HG03196 (cell line): ENCODE results near the gene PURB.
"Not testable (repeated sequence)": the region's sequence is repeated elsewhere in the genome, so short reads cannot be mapped to it uniquely, and the experiment has no call there.

Source experiments
- ATAC-seq: cut with Tn5 transposase; IDR thresholded peaks from one replicate; pipeline ENCODE4 v1.9.1; 2021; ENCODE audit not compliant: unreplicated experiment

The PURB gene

DNA sequence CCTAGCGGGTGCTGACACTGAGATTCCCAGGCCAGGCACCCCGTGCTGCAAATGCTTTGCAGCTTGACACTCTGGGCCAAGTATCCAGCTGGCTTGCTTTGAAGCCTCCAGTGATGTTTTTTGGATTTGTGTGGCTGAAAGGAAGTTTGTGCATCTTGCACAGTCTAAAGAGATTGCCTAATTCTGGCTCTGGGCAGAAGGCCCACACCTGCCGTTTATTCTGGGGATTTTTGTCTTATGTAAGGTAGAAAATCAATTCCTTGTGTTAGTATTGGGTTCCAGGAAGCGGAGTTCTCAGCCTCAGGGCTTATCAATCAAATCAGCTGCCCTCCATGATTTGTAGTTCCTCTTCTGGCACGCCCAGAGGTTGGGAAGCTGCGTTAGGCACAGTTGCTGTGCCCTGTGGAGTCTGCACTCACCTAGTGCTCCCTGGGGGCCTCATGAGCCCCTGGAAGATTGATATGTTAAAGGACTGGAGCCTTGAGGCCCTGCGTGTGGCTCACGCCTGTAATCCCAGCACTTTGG, 8.4 kb upstream of the PURB start:
- no peak for ATAC-seq

DNA sequence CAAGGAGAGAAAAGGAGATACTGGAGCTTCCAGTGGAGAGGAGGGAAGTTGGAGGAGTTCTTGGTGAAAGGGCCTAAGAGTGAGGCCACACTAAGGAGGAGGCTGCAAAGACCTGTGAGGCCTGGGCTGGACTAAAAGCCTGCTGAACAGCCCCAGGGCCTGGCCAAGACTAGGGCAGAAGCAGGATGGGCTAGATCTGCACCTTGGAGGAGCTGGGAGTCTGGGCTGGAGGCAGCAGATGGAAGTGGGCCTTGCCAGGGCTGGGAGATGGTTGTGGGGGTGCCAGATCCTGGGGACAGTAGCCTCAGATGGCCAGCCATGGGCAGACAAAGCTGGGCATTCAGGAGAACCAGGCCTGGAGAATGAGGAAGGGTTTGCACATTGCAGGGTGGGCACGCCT, 6.5 kb upstream of the PURB start:
- no peak for ATAC-seq

DNA sequence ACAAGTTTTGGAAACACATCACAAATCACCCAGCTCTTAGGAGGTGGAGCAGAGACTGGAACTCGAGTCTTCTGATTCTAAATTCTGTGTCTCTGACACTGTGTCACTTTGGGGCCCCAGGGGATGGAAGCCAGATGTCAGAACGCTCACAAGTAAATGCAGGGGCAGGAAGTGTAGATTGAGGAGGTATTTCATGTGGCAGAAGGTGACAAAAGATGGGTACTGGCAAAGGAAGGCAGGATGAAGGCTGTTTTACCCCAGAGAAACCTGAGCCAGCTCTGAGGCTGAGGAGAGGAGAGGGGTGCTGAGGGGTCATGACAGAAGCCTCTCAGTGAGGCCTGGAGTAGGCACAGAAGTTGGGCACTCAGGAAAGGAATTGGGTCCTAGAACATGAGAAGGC, 6.0 kb upstream of the PURB start:
- no peak for ATAC-seq

DNA sequence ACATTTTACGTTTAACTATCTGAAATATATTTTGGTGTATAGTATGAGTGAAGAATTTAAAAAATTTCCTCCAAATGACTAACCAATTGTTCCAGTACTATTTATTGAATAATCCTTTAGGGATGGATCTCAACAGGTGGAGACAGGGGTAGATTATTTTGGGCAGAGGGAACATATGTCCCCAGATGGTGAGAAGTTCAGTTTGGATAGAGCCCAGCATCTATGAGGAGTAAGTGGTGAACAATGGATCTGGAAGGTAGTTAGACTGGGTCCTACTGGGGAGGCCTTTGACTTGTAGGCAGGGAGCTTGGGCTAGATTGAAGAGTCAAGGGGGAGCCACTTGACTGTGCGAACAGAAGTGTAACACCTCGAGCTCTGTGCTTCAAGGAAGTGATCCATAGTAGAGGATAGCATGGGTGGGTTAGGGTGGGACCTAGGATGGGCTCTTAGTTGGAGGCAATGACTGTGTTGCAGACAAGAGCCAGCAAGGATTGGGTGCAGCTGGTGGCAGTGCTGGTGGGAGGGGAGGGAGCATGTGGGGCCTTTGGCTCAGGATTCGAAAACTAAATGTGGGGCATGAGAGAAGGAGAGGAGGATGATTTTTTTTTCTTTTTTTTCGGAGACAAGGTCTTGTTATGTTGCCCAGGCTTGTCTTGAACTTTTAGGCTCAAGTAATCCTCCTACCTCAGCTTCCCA, 3.9 kb upstream of the PURB start:
- no peak for ATAC-seq

DNA sequence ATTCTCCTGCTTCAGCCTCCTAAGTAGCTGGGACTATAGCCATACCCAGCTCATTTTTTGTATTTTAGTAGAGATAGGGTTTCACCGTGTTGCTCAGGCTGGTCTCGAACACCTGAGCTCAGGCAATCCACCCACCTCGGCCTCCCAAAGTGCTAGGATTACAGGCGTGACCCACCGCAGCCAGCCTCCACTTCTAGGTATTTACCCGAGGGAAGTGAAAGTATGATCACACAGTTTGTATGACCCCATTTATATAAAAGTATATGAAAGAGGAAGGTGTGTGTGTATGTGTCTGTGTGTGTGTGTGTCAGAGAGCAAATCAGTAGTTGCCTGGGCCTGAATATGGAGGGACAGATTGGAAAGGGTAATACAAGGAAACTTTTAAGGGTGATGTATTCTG, 2.0 kb upstream of the PURB start:
- ATAC-seq = no peak

DNA sequence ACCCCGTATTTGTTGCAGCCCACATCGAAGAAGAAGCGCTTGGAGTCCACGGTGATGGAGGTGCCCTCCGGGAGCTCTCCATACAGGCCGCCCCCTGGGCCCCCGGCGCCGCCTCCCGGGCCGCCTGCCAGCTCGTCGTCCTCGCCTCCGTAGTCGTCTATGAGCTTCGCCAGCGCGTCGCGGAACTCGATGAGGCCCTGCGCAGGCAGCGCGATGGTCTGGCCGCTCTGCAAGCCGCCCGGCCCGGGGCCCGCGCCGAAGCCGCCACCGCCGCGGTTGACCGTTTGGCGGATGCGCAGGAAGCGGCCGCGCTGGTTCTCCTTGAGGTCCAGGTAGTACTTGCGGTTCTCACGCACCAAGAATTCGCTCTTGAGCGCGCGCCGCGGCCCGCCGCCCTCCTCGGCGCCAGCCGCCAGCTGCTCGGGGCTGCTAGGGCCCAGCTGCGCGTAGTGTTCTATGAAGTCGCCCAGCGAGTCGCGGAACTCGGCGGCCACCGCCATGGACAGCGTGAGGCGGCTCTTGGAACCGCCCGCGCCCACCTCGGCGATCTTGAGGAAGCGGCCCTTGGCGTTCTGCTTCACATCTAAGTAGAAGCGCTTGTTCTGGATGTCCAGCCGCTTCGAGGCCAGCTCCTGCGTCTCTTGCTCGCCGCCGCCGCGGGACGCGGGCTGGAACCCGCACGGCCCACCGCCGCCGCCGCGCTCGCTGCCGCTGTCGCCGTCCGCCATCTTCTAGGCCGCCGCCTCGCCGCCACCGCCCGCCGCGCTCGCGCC, 523 bp downstream of the PURB start:
- ATAC-seq = peak; percentile 12

DNA sequence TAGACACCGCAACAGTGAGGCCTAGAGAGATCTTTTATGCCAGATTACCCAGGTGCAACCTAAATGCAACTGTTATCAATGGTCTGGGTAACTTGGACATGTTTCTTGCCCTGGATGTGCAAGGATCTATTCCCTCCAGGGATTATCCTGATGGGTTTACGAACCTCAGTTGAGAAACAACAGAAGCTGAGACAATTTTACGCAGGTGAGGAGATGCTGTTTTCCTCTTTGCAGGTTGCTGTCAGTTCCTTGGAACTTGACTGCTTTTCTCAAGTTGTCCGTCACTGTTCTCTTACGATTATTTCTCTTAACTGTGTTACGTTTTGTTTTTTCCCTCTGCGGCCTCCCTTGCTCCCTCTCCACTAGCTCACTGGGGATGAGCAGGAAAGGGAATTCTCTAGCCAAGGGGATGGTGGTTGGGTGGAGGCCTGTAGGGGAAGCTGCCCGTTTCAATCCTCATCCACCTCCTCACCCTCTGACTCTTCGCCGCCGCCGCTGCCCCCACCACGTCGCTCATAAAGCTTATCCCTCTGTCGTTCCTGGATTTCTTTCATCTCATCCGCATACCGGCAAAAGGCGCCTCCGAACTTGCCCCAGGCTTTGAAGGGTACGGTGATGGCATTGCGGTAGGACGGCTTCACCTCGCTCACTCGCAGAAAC, 1.2 kb downstream of the PURB start:
- ATAC-seq = no peak

DNA sequence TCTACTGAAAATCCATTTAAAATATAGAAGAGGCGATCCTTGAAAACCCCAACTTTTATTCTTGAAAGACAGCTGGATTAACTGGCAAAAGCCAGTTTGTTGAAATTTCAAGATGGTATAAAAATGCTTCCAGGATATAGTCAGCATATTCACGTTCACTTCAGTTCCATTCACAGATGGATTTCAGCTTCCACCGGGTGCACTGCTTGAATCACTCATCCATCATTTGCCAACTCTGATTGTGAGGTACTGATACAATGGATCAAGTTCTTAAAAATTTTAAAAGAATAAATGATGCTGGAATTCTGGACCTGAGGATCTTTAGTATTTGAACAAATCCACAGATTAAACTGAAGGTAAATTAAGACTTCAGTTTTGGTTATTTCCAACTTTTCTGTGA, 2.4 kb downstream of the PURB start:
- ATAC-seq = no peak

DNA sequence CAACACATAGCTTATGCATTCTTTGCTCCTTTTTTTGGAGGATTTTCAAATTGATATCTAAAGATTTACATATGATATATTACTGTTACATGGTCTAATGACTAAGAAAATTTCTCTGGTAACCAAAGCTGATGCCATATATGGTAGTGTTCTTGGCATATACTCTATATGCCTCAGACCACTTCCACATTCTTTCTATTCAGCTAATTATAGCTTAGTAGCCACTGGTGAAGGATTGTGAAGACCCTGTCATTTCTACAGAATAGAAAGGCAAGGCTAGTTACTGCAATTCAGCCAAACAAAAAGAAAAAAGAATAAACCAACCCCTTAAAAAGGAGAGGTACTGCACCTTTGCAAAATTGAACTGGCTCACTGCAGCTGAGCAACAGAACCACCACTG, 3.7 kb downstream of the PURB start:
- no peak for ATAC-seq

DNA sequence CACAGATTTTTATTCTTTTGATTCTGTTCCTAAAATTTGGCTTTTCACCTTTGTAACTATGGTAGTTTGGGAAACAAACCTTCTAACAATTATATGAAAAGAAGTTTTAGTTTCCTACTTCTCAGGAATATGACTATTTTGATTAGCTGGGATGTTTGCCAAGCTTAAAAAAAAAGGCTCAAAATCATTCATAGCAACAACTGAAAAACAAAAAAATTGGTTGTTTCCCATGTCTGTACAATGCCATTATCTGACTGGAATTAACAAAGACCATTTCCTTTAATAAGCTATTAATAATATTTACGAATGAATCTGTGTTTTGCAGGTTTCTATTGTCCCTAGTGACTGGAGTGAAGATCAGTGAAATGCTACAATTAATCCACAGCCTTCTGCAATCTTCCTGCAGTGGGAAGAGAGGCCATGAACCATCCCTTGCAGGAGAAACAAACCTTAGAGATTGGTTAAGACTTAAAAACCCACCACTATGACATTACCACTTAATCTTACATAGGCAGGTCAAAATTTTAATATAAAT, 4.2 kb downstream of the PURB start:
- no peak for ATAC-seq

DNA sequence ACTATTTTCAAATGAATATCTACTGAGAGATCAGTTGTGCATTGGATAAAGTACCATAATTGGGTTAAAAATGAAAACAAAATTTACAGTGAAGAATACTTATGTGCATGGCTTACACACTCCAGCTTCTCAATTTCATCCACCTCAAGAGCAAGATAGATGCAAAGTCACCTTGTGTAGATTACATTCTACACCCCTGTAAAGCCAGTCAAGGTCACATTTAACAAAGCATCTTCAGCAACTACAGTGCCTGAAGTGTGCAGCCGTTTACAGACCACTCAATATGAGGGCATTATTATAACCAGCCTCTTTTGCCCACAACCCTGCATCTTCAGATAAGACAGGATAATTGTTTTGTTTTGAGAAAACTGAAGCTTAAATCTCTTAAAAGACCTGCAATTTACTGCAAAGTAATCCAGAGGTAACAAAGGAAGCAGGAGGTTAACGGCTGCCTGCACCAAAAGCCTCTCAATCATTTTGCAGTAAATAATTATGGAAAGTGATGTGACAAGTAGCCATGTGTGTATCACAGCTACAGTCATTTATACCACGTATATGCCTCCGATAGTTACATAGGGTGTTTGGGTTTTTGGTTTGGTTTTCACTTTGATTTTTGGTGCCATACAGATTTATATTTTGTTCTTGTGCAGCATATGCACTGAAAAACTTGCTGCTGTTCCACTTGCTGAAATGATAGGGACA, 4.9 kb downstream of the PURB start:
- ATAC-seq = no peak

DNA sequence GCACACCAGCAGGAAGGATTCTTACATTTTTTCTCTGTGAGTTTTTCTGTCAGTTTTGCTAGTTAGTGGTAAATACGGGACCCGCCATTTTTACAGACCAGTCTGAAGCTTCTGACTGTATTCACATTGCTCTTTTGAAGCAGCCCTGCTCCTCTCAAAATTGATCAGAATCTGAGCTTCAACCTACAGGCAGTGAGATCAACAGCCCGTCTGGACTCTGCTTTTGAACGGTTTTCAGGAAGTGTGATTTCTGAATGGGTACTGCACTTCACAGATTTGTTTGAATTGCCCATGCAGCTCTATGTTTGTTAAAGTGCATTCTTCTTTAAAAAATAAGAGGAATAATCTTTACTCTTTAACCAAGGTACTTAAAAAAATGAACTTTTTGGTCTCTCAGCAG, 8.9 kb downstream of the PURB start:
- ATAC-seq = no peak

DNA sequence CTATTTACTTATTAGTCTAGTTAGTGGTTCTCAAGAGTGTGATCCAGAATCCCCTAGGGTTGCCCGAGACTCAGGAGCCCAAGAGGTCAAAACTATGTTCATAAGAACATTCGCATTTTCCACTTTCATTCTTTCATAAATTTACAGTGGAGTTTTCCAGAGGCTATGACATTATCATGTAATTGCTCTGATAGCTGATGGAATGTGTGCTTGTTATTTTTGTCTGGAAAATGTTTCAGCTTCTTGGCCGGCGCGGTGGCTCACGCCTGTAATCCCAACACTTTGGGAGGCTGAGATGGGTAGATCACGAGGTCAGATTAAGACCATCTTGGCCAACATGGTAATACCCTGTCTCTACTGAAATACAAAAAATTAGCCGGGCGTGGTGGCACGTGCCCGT, 10.1 kb downstream of the PURB start:
- ATAC-seq = no peak

DNA sequence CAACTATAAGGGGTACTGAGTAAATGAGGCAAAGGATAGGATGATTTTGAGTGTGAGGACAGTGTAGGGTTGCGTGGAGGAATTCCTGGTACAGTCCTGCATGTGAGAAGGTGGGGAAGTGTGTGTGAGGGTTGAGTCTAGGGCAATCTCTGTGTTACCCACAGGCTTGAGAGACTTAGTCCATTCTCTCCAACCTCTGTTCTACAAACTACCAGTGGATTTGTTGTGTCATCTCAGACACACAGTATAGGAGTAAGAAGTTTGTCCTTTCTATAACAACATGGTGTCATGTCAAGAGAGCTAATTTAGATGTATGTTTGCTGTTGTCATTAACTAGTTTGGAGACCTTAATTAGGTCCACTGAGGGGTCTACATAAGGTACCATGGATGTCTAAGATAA, 12.5 kb downstream of the PURB start:
- no peak for ATAC-seq

DNA sequence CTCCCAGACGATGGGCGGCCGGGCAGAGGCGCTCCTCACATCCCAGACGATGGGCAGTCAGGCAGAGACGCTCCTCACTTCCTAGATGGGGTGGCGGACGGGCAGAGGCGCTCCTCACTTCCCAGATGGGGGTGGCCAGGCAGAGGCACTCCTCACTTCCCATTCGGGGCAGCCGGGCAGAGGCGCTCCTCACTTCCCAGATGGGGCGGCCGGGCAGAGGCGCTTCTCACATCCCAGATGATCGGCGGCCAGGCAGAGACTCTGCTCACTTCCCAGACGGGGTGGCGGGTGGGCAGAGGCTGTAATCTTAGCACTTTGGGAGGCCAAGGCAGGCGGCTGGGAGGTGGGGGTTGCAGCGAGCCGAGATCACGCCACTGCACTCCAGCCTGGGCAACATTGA, 13.4 kb downstream of the PURB start:
- not testable (repeated sequence) for ATAC-seq

DNA sequence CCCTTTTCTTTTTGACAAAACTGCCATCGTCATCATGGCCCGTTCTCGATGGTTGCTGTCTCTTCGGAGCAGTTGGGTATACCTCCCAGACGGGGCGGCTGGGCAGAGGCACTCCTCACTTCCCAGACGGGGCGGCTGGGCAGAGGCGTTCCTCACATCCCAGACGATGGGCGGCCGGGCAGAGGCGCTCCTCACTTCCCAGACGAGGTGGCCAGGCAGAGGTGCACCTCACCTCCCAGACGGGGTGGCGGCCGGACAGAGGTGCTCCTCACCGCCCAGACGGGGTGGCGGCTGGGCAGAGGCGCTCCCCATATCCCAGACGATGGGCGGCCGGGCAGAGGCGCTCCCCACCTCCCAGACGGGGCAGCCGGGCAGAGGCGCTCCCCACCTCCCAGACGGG, 14.6 kb downstream of the PURB start:
- ATAC-seq = not testable (repeated sequence)

DNA sequence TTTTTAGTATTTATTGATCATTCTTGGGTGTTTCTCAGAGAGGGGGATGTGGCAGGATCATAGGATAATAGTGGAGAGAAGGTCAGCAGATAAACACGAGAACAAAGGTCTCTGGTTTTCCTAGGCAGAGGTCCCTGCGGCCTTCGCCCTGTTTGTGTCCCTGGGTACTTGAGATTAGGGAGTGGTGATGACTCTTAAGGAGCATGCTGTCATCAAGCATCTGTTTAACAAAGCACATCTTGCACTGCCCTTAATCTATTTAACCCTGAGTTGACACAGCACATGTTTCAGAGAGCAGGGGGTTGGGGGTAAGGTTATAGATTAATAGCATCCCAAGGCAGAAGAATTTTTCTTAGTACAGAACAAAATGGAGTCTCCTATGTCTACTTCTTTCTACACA, 15.0 kb downstream of the PURB start:
- not testable (repeated sequence) for ATAC-seq

DNA sequence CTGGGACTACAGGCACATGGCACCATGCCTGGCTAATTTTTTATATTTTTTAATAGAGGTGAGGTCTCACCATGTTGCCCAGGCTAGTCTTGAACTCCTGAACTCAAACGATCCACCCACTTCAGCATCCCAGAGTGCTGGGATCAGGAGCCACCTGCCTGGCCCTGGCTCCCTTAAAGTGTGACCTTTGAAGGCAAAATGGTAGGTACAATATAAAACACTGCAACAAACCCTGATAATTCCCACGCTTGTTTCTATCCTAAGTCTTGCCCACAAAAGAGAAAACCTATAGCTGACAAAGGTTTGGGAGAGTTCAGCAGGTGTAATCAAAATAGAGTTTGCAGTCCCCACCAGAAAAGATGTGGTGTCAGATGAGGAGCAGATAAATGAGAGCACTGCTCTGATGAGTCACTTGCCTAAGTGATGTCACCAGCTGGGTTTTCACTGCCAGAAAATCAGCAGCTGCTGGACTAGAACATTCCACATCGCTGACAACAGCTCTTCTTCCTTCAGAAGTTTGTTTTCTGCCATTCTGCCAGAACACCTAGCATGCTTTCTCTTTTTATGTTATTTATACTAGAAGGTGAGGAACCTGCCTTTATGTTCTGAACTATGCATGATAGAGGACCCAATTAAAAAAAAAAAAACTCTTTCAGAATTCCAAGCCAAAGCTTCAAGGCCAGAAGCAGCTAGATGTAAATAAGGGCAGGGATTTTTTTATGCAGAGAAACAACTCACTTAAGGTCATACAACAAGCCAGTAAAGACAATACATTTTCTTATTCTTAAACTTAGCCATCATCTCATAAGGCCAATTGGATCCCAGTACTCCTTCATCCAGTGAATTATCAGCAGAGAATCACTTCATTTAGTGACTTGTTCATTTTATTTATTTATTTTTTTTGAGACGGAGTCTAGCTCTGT, 18.0 kb downstream of the PURB start:
- ATAC-seq = no peak

DNA sequence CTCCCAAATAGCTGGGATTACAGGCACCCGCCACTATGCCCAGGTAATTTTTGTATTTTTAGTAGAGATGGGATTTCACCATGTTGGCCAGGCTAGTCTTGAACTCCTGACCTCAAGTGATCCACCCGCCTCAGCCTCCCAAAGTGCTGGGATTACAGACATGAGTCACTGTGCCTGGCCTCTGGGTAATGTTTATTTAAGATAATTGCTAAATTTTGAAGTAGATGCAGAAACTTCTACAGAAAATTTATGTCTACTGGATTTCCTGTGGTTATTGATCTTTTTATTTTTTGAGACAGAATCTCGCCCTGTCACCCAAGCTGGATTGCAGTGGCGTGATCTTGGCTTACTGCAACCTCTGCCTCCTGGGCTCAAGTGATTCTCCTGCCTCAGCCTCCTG, 23.4 kb downstream of the PURB start:
- not testable (repeated sequence) for ATAC-seq

DNA sequence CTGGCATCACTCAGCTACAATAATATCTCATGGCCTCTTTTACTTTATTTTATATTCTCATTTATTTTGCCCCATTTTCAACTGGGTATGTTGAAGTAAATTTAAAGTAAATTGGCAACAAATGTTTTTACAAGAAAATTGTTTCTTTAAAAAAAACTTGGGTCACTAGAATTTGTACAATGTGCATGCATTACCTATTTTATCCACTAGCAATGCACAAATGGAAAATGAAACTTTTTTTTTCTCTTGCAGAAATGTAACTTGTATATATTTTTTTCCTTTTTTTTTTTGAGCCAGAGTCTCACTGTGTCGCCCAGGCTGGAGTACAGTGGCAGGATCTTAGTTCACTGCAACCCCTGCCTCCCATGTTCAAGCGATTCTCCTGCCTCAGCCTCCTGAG, 27.2 kb downstream of the PURB start:
- no peak for ATAC-seq
